Daoy (cell line): ENCODE results near the gene KCNN3. TPM values are rescaled to one million over a fixed set of nuclear protein-coding genes. Genes with fewer than 3 reads are reported as not detected.

Experiments
- DNase-seq: peaks from one replicate; pipeline ENCODE4 v3.0.0-alpha.2; 2015; ENCODE audit warnings: low read depth
- total RNA-seq: library from RNA; depleted of rRNA; stranded (reverse); fragments of >200 nt; shearing (Covaris generic); gene quantifications from 2 replicates; pipeline ENCODE4 v1.2.3, GENCODE V29; 2014

Gene KCNN3
- total RNA-seq, 1 experiment from 2014 or later = 9.1 TPM

GRCh38 chr1:154749078-154749760 lies 120.9 kb downstream of the KCNN3 start:
- DNase-seq = peak; percentile 64

GRCh38 chr1:154748405-154748775 lies 121.7 kb downstream of the KCNN3 start:
- no peak for DNase-seq

GRCh38 chr1:154747740-154748404 lies 122.2 kb downstream of the KCNN3 start:
- no peak for DNase-seq

GRCh38 chr1:154747380-154747739 lies 122.7 kb downstream of the KCNN3 start:
- no peak for DNase-seq

- DNase-seq = no peak
Measured at GRCh38 chr1:154746622-154747299, 123.3 kb downstream of the KCNN3 start.

GRCh38 chr1:154745750-154746425 lies 124.2 kb downstream of the KCNN3 start:
- no peak for DNase-seq

GRCh38 chr1:154745286-154745731 lies 124.8 kb downstream of the KCNN3 start:
- DNase-seq = no peak

GRCh38 chr1:154744352-154745035 lies 125.6 kb downstream of the KCNN3 start:
- no peak for DNase-seq

- DNase-seq = no peak
Measured at GRCh38 chr1:154743526-154744036, 126.5 kb downstream of the KCNN3 start.

- no peak for DNase-seq
Measured at GRCh38 chr1:154742606-154743005, 127.5 kb downstream of the KCNN3 start.

- no peak for DNase-seq
Measured at GRCh38 chr1:154741741-154742495, 128.2 kb downstream of the KCNN3 start.

GRCh38 chr1:154741327-154741726 lies 128.8 kb downstream of the KCNN3 start:
- no peak for DNase-seq

- no peak for DNase-seq
Measured at GRCh38 chr1:154739654-154740053, 130.4 kb downstream of the KCNN3 start.

- peak; percentile 91 for DNase-seq
Measured at GRCh38 chr1:154736841-154737240, 133.2 kb downstream of the KCNN3 start.

- DNase-seq = no peak
Measured at GRCh38 chr1:154735804-154736168, 134.3 kb downstream of the KCNN3 start.

GRCh38 chr1:154735061-154735803 lies 134.8 kb downstream of the KCNN3 start:
- DNase-seq = no peak

- no peak for DNase-seq
Measured at GRCh38 chr1:154733621-154734020, 136.5 kb downstream of the KCNN3 start.

GRCh38 chr1:154730986-154731489 lies 139.0 kb downstream of the KCNN3 start:
- DNase-seq = peak; percentile 35

- peak; percentile 83 for DNase-seq
Measured at GRCh38 chr1:154730259-154730658, 139.8 kb downstream of the KCNN3 start.

- DNase-seq = no peak
Measured at GRCh38 chr1:154729577-154729976, 140.5 kb downstream of the KCNN3 start.
